ENCODE results near the gene GNAQ.

The GNAQ gene

DNA sequence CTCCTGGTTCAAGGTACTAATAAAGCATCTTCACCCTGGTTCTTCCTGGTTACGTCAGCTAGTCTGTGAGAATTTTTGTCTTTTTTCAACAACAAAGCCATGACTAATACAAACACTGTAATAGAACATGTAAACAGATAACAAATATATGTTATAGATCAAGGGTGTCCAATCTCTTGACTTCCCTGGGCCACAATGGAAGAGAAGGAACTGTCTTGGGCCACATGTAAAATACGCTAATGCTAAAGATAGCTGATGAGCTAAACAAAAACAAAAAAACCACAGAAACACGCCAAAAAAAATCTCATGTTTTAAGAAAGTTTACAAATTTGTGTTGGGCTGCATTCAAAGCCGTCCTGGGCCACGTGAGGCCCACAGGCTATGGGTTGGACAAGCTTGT lies 259.0 kb downstream of the GNAQ start:
- TF ChIP-seq, protein P1, sequence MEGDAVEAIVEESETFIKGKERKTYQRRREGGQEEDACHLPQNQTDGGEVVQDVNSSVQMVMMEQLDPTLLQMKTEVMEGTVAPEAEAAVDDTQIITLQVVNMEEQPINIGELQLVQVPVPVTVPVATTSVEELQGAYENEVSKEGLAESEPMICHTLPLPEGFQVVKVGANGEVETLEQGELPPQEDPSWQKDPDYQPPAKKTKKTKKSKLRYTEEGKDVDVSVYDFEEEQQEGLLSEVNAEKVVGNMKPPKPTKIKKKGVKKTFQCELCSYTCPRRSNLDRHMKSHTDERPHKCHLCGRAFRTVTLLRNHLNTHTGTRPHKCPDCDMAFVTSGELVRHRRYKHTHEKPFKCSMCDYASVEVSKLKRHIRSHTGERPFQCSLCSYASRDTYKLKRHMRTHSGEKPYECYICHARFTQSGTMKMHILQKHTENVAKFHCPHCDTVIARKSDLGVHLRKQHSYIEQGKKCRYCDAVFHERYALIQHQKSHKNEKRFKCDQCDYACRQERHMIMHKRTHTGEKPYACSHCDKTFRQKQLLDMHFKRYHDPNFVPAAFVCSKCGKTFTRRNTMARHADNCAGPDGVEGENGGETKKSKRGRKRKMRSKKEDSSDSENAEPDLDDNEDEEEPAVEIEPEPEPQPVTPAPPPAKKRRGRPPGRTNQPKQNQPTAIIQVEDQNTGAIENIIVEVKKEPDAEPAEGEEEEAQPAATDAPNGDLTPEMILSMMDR (IDR thresholded peaks at IDR 0.05), result no peak
- peaks cover 16% of the 10 kb centered on the region for H3K9me3 Mint-ChIP-seq
- H3K27ac Mint-ChIP-seq, result peak overlapping the region; percentile 26
- no peak for DNase-seq
- H3K4me3 Mint-ChIP-seq, result no peak overlapping the region
- H3K4me1 Mint-ChIP-seq, result peaks cover 6% of the 10 kb centered on the region
- H3K36me3 Mint-ChIP-seq (ENCODE audit: low read depth), result peaks cover 40% of the 10 kb centered on the region
- peaks cover 9% of the 10 kb centered on the region for H3K27me3 Mint-ChIP-seq (ENCODE audit: low read depth, poor library complexity)

GRCh38 chr9:77771171-77771570 lies 260.4 kb downstream of the GNAQ start:
- DNase-seq, result no peak
- Mint-ChIP-seq H3K27me3 (ENCODE audit: low read depth, poor library complexity) (peaks cover 7% of the 10 kb centered on the region), H3K4me1 (peaks cover 6% of the 10 kb centered on the region), H3K27ac (no peak overlapping the region), H3K36me3 (ENCODE audit: low read depth) (peaks cover 31% of the 10 kb centered on the region), H3K9me3 (peaks cover 3% of the 10 kb centered on the region), H3K4me3 (no peak overlapping the region)
- TF ChIP-seq, protein P1 (IDR thresholded peaks at IDR 0.05), result no peak

- H3K27ac Mint-ChIP-seq, result peak overlapping the region; percentile 40
- TF ChIP-seq, protein P1 (IDR thresholded peaks at IDR 0.05), result no peak
- peaks cover 5% of the 10 kb centered on the region for H3K27me3 Mint-ChIP-seq (ENCODE audit: low read depth, poor library complexity)
- peaks cover 32% of the 10 kb centered on the region for H3K36me3 Mint-ChIP-seq (ENCODE audit: low read depth)
- no peak overlapping the region for H3K4me3 Mint-ChIP-seq
- DNase-seq, result no peak
- H3K9me3 Mint-ChIP-seq, result peaks cover 7% of the 10 kb centered on the region
- peaks cover 6% of the 10 kb centered on the region for H3K4me1 Mint-ChIP-seq
These were observed 261.3 kb downstream of the GNAQ start for GRCh38 chr9:77770340-77770739.

DNA sequence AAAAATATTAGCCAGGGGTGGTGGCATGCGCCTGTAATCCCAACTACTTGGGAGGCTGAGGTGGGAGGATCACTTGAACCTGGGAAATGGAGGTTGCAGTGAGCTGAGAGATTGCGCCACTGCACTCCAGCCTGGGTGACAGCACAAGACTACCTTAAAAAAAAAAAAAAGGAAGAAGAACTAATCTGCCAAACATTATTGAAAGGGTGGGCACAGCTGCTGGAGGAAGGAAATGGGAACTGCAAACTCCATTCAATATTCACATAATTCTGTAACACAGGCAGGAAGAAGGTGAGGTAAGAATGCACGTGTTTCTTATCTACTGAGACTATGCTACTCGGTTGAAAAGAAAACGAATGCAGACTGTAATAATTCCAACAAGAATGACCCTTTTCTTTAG lies 262.4 kb downstream of the GNAQ start:
- TF ChIP-seq, protein P1 (IDR thresholded peaks at IDR 0.05), result no peak
- DNase-seq, result no peak
- H3K36me3 Mint-ChIP-seq (ENCODE audit: low read depth), result peaks cover 43% of the 10 kb centered on the region
- H3K4me1 Mint-ChIP-seq, result peaks cover 6% of the 10 kb centered on the region
- H3K4me3 Mint-ChIP-seq, result no peak overlapping the region
- H3K27me3 Mint-ChIP-seq (ENCODE audit: low read depth, poor library complexity), result peaks cover 5% of the 10 kb centered on the region
- peak overlapping the region; percentile 57 for H3K27ac Mint-ChIP-seq
- H3K9me3 Mint-ChIP-seq, result peaks cover 18% of the 10 kb centered on the region

DNA sequence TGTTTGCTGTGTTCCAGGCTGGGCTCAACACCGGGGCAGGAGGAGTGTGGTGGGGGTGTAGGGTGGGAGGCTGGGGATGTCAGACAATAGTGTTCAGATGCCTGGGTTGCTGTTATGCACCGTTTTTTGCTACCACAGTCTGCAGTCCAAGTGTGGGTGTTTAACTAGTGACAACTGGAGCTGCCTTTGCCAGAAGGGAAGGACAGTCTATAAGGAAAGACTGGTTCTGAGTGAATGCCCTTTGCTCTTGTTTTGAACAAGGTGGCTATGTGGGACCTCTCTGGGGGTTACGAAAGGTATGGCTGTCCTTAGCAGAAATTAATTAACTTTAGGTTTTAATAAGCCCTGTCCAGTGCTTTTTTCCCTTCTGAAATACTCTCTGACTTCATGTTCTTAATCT lies 265.0 kb downstream of the GNAQ start:
- peaks cover 6% of the 10 kb centered on the region for H3K4me1 Mint-ChIP-seq
- peaks cover 48% of the 10 kb centered on the region for H3K36me3 Mint-ChIP-seq (ENCODE audit: low read depth)
- H3K27ac Mint-ChIP-seq, result no peak overlapping the region
- no peak overlapping the region for H3K4me3 Mint-ChIP-seq
- TF ChIP-seq, protein P1 (IDR thresholded peaks at IDR 0.05), result no peak
- peaks cover 5% of the 10 kb centered on the region for H3K27me3 Mint-ChIP-seq (ENCODE audit: low read depth, poor library complexity)
- H3K9me3 Mint-ChIP-seq, result peaks cover 30% of the 10 kb centered on the region
- DNase-seq, result no peak

- no peak overlapping the region for H3K4me3 Mint-ChIP-seq
- no peak for DNase-seq
- H3K4me1 Mint-ChIP-seq, result peaks cover 6% of the 10 kb centered on the region
- TF ChIP-seq, protein P1 (IDR thresholded peaks at IDR 0.05), result no peak
- no peak overlapping the region for H3K27ac Mint-ChIP-seq
- H3K36me3 Mint-ChIP-seq (ENCODE audit: low read depth), result peaks cover 48% of the 10 kb centered on the region
- peaks cover 5% of the 10 kb centered on the region for H3K27me3 Mint-ChIP-seq (ENCODE audit: low read depth, poor library complexity)
- H3K9me3 Mint-ChIP-seq, result peaks cover 30% of the 10 kb centered on the region
These were observed 265.8 kb downstream of the GNAQ start for GRCh38 chr9:77765781-77766259.
